HG03108 (cell line): Measurements from ENCODE around the gene NKTR.

ENCODE experiments used
- ATAC-seq: cut with Tn5 transposase; IDR thresholded peaks from one replicate; pipeline ENCODE4 v1.9.1; 2021; ENCODE audit warnings: moderate library complexity; ENCODE audit not compliant: unreplicated experiment

Gene NKTR

DNA sequence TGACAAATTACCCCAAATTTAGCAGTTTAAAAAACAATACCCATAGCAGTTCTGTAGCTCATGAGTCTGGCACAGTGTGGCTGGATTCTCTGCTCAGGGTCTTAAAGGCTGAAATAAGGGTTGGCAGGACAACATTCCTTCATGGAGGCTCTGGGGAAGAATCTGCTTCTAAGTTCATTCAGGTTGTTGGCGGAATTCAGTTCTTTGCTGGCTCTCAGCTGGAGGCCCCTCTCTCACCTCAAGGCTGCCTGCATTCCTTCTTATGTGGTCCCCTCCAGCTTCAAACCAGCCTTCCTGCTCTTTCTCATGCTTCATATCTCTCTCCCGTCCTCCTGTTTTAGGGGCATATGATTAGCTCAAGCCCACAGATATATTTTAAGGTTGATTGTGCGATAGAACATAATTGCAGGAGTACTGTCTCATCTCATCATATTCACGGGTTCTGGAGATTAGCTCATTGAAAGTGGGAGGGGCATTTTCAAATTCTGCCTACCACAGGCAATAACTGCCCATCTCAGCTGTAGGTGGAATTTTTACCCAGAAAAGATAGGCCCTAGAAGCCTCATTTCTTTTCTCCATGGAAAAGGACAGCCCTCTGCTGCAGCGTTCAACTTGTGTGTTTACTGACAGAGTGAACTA lies 47.5 kb downstream of the NKTR start:
- ATAC-seq: no peak

DNA sequence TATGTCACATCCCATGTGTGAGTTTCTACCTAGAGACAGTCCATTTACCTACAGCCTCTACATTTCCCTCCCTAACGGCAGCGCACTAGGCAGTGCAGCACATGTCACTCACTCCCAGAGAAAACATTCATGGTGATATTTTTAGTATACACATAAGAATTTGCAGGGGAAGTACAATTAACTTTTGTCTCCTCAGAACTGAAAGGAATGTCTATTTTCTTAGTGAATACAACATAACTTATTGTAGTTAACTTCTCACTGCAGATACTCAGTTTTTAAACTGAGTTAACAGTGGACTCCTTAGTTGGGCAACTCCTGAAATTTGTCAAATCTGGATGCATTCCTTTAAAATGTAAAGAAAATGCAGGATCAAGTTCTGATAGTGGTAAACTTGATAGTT lies 48.5 kb downstream of the NKTR start:
- no peak for ATAC-seq

DNA sequence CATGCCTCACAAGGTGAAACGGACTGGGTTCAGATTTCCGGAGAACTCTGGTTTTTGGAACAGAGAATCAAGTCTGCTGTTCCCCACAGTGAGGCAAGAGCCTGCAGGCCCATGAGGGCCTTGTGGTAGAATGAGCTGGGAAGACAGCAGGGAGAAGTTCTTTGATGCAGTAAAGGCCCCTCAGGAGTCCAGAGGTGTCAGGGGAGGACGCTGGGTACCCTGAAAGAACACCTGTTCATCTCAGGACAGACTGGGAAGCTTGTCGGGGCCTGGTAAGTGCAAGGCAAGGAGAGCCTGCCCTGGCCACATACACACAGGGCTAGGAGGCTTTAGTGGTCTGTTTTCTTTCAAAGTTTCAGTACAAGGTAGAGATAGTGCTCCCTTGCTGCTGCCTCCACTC lies 49.3 kb downstream of the NKTR start:
- ATAC-seq: no peak

DNA sequence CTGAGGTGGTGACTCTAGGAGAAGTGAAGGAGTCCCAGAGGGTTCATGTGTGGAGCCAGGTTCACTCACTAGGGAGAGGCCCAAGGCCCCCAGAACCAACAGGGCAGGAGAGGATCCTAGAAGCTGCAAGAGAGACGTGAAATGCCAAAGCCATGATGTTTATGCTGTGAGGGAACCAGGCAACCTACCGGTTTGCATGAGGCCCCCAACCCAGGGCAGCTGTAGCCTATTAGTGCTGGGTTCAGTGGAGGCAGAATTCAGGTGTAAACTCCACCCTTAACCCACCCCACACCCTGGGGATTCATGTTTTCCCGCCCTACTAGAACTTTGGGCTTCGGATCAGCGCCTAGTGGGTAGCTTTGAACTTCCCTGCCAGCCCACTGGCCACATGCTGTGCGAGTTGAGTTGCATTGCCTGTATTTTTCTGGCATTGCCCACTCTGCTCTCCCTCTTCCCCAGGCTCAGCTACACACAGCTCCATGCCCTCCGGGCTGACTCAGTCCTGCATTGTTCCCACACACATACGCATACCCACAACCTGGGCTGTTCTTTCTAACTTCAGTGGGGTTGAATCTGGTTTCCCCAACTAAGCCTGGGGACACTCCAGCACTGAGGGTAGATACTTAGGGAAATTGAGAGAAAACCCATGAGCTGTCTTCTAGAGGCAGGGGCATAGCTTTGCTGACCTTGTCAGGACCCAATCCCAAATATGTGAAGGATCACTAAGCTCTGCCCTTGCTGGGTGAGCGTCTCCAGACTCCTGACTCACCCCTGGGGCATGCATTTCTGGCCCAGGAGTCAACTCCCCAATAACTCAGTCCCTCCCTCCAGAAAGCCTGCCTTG lies 51.0 kb downstream of the NKTR start:
- ATAC-seq: no peak

DNA sequence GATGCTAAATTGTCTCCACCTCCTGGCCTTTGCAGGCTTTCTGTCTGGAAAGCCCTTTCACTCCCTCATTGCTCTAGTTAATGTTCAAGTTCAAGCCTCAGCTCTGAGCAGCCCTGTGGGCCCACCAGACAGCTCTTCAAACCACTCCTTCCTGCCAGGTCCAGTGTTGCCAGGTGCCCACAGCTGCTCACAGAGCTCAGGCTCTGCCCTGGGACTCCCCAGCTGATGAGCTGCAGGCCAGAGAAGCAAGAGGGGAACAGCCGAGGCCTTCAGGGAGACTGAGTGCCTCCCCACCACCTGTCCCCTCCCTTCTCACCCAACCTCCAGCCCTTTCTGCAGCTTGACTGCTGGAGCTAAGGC lies 51.7 kb downstream of the NKTR start:
- peak; percentile 29 for ATAC-seq

DNA sequence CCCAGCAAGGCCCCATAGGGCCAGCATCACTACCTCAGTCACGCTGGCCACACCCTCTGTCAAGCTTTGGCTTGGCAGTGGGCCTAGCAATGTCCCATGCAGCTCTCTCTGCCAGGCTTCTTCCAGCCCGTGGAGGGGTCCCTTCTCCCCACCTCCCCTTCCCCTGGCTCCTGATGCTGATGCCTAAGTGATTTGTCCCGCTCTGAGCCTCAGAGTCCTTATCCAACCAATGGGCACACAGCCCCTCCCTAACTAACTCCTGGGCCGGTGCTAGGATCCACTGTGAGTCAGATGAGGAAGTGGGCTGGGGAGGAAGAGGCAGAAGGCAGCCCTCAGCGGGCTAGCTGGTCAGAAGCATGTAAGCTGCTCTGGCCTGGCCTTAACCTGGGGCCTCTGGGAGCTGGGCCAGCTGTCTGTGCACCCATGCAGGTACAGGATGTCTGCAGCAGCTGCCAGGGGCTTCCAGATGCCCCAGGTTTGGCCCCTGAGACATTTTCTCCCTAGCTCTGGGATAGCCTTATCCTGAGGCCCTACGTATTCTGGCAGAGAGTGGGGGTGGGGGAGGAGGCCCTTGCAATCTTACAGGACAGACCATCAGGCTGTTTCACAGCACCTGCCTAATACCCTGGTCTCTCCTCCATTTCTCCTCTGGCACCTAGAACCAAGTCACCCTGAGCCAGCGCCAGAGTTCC lies 52.3 kb downstream of the NKTR start:
- ATAC-seq: peak; percentile 82

DNA sequence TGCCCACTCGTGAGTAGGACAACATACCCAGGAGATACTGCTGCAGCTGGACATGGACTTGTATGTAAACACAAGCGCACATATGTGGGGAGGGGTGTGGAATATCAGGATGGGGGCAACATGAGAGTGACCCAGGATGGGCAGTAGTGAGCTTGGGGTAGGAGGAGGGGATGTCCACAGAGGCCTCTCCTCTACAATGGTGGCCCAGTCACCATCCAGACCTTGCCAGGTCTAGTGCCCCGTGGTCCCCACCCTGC lies 52.7 kb downstream of the NKTR start:
- ATAC-seq: no peak

DNA sequence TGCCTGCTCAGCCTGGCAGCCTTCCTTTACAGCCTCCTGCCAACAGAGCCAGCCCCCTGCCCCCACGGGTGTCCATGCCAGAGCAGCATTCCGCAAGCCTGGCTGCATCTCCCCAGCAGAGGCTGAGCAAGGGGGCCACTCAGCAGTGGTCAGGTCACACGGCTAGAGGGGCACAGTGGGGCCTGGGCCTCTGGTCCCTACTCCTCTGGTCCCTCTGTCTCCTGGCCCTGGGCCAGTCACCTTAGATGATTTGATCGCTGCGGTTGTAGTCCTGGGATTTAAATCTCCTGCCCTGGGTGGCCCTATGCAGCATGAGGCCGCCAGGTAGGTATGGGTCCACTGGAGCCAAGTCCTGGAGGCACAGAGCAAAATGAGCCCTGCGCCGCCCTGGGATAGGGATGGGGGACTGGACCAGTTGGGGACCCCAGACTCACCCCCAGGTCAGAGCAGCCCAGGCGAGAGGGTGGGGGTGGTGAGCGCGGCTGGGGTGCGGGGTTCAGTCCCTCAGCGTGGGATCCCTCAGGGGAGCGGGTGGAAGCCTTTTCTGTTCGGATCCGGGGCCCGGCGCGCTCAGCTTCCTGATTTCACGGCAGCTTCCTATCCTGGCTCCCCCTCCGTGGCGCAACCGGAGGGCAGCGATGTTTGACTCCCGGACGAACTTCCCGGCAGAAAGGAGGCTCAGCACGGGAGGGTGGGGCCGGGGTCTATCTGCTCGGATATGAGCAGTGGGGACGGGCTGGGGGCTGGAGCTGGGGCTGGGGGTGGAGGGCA lies 53.3 kb downstream of the NKTR start, which contains the start of gene ZBTB47:
Gene ZBTB47, plus strand, starts transcription at position 138 of the 771 bp plus-strand sequence. CDS start 4,659 bp downstream, outside the sequence.
- ATAC-seq: no peak

DNA sequence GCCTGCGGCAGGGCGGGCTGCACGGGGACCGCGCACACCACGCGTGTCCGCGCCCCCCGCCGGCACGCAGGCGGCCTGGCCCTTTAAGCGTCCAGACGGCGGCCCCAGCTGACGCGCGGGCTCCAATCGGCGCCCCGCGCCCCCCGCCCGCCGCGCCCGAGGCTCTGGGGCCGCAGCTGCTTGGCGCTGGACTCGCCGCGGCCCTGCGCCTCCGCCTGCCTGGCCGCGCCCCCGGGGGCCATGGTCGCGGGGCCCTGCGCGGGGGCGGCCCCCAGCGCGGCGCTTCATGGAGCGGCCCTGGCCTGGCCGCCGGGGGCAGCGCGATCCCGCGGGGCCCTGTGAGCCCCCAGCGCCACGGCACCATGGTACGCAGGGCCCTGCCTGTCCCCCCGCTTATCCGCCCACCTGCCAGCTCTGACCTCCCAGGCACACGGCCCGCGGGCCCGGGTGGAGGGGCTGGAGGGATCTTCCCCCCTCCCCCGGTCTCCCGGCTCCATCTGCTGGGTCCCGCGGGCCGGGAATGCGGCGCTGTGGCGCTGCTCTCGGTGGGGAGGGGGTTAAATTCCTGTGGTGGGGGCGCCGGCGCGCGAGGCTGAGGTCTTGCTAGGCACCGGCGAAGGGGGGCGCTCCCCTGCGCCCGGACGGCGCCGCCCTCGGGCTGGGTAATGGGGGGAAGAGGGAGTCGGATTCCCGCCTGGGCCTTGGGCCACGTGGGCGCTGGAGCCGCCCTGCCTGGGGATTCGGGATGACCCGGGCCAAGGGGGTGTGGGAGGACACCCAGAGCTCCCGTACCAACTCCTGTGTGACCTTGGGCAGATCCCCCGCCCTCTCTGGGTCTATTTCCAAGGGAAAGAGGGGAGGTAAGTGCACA lies 54.1 kb downstream of the NKTR start:
- ATAC-seq: no peak

DNA sequence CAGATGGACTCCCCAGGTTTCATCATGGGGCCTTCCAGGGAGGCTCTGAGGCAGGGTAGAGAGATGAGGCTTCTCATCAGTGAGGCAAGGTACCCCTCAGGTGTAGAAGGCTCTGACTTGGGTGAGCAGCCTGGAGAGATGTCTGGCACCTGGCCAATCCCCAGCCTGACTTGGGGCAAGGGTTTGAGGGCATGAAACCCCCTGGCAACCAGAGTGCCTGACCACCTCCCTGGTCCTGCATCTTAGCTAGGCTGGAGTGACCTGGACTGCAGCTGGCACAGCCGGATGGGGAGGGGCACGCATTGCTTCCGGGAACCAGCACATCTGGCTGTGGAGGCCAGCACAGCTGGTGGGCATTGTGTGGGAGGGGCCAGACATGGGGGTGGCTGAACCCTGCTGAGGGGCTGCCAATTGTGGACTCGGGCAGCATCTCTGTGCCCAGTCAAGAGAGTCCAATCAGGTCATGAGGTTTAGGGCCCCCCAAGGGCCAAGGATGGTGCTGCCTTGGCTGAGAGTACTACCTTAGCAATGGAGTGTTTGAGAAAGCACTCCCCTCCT lies 54.9 kb downstream of the NKTR start:
- no peak for ATAC-seq

DNA sequence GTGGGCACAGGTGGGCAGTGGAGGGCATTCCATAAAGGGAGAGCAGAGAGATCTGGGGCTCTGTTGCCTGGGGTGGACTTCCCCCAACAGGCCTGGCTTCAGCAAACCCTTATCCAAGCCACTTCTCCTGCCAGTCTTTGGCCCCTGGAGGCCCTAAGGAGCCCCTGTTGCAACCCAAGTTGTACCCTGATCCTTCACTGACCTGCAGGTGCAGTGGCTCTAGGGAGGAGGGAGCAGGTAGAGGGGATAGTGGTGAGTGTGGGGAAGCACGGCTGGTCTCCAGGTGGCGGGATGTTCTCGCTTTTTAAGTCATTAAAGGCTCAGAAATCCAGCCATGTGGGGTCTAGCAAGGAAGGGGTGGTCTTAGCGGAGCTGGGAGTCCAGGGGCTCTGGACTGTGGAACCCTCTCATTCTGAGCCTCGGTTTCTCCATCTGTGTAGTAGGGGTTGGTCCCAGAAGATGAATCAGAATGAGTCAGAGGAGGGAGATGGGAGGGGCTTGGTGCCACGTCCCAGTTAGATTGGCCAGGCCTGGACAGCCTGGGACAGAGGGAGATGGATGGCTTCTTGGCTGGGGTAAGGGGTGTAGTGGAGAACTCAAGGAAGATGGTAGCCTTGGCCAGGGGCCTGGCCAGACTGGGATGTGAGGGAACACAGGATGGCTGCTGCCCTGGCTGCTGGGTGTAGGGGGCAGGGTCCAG lies 55.6 kb downstream of the NKTR start:
- ATAC-seq: no peak

DNA sequence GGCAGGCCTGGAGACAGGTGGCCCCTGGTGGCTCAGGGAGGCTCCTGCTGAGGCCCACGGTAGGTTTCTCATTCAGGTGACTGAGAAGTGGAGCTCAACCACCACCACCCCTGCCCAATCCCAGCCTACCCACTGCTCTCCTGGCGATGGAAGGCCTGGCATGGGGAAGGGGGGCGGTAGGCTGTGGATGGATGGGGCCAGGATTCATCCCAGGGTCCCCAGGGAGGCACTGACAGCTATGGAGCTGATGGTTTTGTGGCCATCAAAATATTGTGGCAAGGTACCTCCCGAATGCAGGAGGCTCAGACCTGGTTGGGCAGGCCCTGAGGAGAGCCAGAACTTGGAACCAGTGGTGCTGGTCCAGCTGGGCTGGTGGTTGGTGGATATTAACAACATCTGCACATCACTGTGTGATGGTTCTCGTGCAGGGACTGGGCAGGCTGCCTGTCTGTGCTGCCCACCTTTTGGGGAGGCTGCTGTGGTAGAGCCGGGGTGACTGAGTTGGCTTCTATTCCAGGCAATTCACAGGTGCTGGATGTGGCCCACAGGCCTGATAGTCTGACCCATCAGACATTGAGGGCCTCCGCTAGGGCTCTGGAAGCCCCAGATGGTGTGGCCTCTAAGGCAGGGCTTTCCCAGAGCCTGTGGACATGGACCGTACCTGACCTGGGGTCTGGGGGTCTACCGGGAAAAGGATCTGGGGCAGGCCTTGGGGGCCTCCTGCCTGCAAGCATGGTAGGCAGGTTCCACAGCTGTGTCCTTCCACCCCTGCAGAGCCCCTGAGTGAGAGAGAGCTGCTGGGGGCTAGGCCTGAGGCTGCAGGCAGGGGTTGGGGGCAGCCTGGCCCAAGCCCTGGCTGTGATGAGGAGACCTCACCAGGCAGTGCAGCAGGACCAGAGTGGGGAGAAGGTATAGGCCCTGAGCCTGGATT lies 56.5 kb downstream of the NKTR start:
- no peak for ATAC-seq

DNA sequence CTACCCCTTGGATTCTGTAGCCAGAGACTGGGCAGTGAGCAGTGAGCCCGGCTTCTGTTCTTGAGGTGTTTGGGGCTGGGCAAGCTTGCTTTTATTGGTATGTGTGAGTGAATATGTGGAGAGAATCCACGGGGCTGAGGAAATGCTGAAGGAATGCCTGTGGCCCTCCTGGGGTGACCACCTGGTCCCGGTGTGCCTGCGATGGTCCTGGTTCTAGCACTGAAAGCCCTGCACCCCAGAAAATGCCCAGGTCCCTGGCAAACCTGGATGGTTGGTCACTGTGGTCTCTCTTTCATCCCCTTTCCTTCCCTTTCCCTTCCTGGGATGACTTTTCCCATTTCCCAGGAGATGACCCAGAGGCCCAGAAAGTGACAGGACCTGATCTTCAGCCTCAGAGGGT lies 57.2 kb downstream of the NKTR start:
- ATAC-seq: no peak

DNA sequence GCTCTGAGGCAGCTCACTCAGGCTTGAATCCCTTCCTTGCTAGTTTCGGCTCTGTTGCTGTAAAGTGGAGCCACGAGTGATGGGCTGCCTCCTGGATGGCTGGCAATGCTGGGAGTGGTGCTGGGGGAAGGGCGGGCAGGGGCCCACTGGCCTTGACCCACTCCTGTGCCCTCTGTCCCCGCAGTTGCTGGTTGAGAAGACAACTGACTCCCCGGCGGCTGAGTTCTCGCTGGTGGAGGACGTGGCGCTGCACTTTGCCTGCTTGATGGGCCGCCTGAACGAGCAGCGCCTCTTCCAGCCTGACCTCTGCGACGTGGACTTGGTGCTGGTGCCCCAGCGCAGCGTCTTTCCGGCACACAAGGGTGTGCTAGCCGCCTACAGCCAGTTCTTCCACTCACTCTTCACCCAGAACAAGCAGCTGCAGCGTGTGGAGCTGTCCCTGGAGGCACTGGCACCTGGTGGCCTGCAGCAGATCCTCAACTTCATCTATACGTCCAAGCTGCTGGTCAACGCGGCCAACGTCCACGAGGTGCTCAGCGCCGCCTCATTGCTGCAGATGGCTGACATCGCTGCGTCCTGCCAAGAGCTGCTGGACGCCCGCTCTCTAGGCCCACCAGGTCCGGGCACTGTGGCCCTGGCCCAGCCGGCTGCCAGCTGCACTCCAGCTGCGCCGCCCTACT lies 57.7 kb downstream of the NKTR start:
- no peak for ATAC-seq

DNA sequence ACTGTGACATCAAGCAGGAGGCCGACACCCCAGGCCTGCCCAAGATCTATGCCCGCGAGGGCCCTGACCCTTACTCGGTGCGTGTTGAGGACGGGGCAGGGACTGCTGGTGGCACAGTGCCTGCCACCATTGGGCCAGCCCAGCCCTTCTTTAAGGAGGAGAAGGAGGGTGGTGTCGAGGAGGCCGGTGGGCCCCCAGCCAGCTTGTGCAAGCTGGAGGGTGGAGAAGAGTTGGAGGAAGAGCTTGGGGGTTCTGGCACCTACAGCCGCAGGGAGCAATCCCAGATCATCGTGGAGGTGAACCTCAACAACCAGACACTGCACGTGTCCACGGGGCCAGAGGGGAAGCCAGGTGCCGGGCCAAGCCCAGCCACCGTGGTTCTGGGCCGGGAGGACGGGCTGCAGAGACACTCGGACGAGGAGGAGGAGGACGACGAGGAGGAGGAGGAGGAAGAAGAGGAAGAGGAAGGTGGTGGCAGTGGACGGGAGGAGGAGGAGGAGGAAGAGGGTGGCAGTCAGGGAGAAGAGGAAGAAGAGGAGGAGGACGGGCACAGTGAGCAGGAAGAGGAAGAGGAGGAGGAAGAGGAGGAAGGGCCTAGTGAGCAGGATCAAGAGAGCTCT lies 58.4 kb downstream of the NKTR start:
- no peak for ATAC-seq

DNA sequence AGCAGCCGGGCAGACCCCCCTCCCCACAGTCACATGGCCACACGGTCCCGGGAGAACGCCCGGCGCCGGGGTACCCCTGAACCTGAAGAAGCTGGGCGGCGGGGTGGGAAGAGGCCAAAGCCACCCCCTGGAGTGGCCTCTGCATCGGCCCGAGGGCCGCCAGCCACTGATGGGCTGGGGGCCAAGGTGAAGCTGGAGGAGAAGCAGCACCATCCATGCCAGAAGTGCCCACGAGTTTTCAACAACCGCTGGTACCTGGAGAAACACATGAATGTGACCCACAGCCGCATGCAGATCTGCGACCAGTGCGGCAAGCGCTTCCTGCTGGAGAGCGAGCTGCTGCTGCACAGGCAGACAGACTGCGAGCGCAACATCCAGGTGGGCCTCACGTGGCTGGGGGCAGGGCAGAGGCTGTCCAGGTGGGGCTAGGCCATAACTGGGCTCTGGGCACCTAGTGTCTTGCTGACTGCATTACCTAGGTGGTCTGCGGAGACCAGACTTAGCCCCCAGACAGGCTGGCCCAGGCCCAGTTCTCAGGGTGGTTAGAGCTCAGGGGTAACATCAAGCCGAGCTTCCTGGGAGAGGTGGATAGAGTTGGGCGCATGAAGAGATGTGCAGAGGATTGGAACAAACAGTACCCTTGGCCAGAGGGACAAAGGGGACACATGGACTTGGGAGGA lies 59.1 kb downstream of the NKTR start:
- ATAC-seq: no peak

DNA sequence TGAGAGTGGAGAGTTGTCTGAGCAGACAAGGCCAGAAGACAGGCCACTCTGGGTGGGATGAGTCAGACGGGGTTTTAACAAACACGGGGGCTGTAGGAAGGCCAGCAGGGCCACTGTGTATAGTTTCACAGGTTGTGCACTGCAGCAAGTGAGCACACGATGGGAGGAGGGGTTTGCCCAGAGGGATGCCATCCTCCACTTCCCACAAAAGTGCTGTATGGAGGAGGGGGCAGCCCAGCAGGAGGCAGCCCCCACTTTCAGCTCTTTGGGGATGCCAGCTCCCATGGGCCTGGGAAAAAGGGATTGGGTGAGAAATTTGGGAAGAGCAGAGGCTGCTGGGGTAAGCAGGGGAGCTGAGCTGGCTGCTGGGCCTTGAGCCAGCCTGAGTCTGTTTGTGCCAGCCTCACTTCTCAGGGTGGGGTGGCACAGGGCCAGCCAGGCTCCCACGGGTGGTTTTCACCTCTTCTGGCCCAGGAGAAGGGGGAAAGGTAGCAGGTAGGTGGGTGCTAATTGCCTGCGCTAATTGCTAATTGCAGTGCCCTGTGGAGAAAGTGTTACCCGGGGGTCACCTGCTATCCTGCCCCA lies 59.7 kb downstream of the NKTR start:
- ATAC-seq: no peak
